Mononuclear cell (primary cell): ENCODE measurements around the gene KRT74. TPM values are rescaled to one million over a fixed set of nuclear protein-coding genes. Genes with fewer than 3 reads are reported as not detected.

Source experiments
- H3K27me3 ChIP-seq: 2 replicates; pipeline ENCODE4 v1.6.0; 2011; ENCODE audit warnings: low read length, control low read depth; ENCODE audit not compliant: insufficient read depth
- H3K4me1 ChIP-seq: 2 replicates; pipeline ENCODE4 v1.5.1; 2011; ENCODE audit warnings: mild to moderate bottlenecking, low read length, control low read depth; ENCODE audit not compliant: insufficient read depth
- H3K4me3 ChIP-seq: 2 replicates; pipeline ENCODE4 v1.5.1; 2011; ENCODE audit warnings: mild to moderate bottlenecking, low read length, moderate library complexity
- H3K9me3 ChIP-seq: 2 replicates; pipeline ENCODE4 v1.5.1; 2011; ENCODE audit warnings: low read depth, mild to moderate bottlenecking, control low read depth, low read length
- total RNA-seq: library from RNA; depleted of rRNA; stranded (reverse); fragments of >200 nt; gene quantifications from one replicate; pipeline ENCODE4 v1.2.3, GENCODE V29; 2012

The KRT74 gene
- total RNA-seq, 1 donor, result 0.10 TPM

- H3K27me3 ChIP-seq, result no peaks in the 10 kb centered on the region
- no peaks in the 10 kb centered on the region for H3K9me3 ChIP-seq
- peaks cover 18% of the 10 kb centered on the region for H3K4me1 ChIP-seq
- H3K4me3 ChIP-seq, result no peak overlapping the region
Observed at GRCh38 chr12:52570511-52570910, 3.1 kb downstream of the KRT74 start.

GRCh38 chr12:52568111-52568510, 5.5 kb downstream of the KRT74 start:
- H3K9me3 ChIP-seq, result no peaks in the 10 kb centered on the region
- H3K4me3 ChIP-seq, result no peak overlapping the region
- H3K4me1 ChIP-seq, result peaks cover 18% of the 10 kb centered on the region
- no peaks in the 10 kb centered on the region for H3K27me3 ChIP-seq

- Histone ChIP-seq H3K4me1 (peaks cover 18% of the 10 kb centered on the region), H3K4me3 (no peak overlapping the region), H3K27me3 (no peaks in the 10 kb centered on the region), H3K9me3 (no peaks in the 10 kb centered on the region)
Observed at GRCh38 chr12:52566847-52567291, 6.8 kb downstream of the KRT74 start.

- peaks cover 25% of the 10 kb centered on the region for H3K4me1 ChIP-seq
- no peak overlapping the region for H3K4me3 ChIP-seq
- H3K27me3 ChIP-seq, result no peaks in the 10 kb centered on the region
- no peaks in the 10 kb centered on the region for H3K9me3 ChIP-seq
Observed at GRCh38 chr12:52564582-52564981, 9.1 kb downstream of the KRT74 start.

- Histone ChIP-seq H3K4me3 (no peak overlapping the region), H3K4me1 (peaks cover 19% of the 10 kb centered on the region), H3K27me3 (no peaks in the 10 kb centered on the region), H3K9me3 (no peaks in the 10 kb centered on the region)
Observed at GRCh38 chr12:52561880-52562449, 11.7 kb downstream of the KRT74 start.

- Histone ChIP-seq H3K4me3 (no peak overlapping the region), H3K27me3 (no peaks in the 10 kb centered on the region), H3K9me3 (no peaks in the 10 kb centered on the region), H3K4me1 (peaks cover 30% of the 10 kb centered on the region)
Observed at GRCh38 chr12:52559979-52560378, 13.7 kb downstream of the KRT74 start.

- Histone ChIP-seq H3K4me1 (peaks cover 35% of the 10 kb centered on the region), H3K27me3 (no peaks in the 10 kb centered on the region), H3K4me3 (no peak overlapping the region), H3K9me3 (no peaks in the 10 kb centered on the region)
Observed at GRCh38 chr12:52558781-52559445, 14.7 kb downstream of the KRT74 start.

GRCh38 chr12:52557476-52557875, 16.2 kb downstream of the KRT74 start:
- Histone ChIP-seq H3K9me3 (no peaks in the 10 kb centered on the region), H3K27me3 (no peaks in the 10 kb centered on the region), H3K4me3 (no peak overlapping the region), H3K4me1 (peaks cover 35% of the 10 kb centered on the region)

- H3K9me3 ChIP-seq, result no peaks in the 10 kb centered on the region
- H3K4me1 ChIP-seq, result peaks cover 34% of the 10 kb centered on the region
- H3K4me3 ChIP-seq, result no peak overlapping the region
- H3K27me3 ChIP-seq, result no peaks in the 10 kb centered on the region
Observed at GRCh38 chr12:52555577-52555976, 18.1 kb downstream of the KRT74 start.

GRCh38 chr12:52552681-52553195, 20.9 kb downstream of the KRT74 start, which contains the start of gene KRT71:
KRT71 (minus strand) TSS chr12:52553145; CDS start chr12:52553077, 68 bp downstream.
- no peak within 1 kb of the TSS for H3K4me3 ChIP-seq
- no peaks in the 10 kb centered on the region for H3K9me3 ChIP-seq
- H3K4me1 ChIP-seq, result peaks cover 20% of the 10 kb centered on the region

GRCh38 chr12:52552055-52552454, 21.6 kb downstream of the KRT74 start:
- H3K9me3 ChIP-seq, result no peaks in the 10 kb centered on the region
- H3K4me1 ChIP-seq, result peaks cover 16% of the 10 kb centered on the region
- no peaks in the 10 kb centered on the region for H3K27me3 ChIP-seq

More at GRCh38 chr12:52552681-52553195, 20.9 kb downstream of the KRT74 start, which contains the start of gene KRT71:
- no peaks in the 10 kb centered on the region for H3K27me3 ChIP-seq

GRCh38 chr12:52551216-52551865, 22.3 kb downstream of the KRT74 start:
- H3K4me1 ChIP-seq, result peaks cover 14% of the 10 kb centered on the region
- H3K27me3 ChIP-seq, result no peaks in the 10 kb centered on the region
- no peak overlapping the region for H3K4me3 ChIP-seq
- H3K9me3 ChIP-seq, result no peaks in the 10 kb centered on the region

More at GRCh38 chr12:52552055-52552454, 21.6 kb downstream of the KRT74 start:
- no peak overlapping the region for H3K4me3 ChIP-seq

GRCh38 chr12:52546126-52546525, 27.5 kb downstream of the KRT74 start:
- H3K4me3 ChIP-seq, result no peak overlapping the region
- no peaks in the 10 kb centered on the region for H3K4me1 ChIP-seq
- no peaks in the 10 kb centered on the region for H3K27me3 ChIP-seq
- H3K9me3 ChIP-seq, result no peaks in the 10 kb centered on the region

- H3K4me3 ChIP-seq, result no peak overlapping the region
- no peaks in the 10 kb centered on the region for H3K27me3 ChIP-seq
- H3K9me3 ChIP-seq, result no peaks in the 10 kb centered on the region
- H3K4me1 ChIP-seq, result no peaks in the 10 kb centered on the region
Observed at GRCh38 chr12:52543985-52544883, 29.4 kb downstream of the KRT74 start.
